Retinal pigment epithelial cell (primary cell): ENCODE data around the gene ITGA11.

Experiments used
- DNase-seq: peaks from one replicate; pipeline ENCODE4 v3.0.0-alpha.2; 2010; ENCODE audit warnings: low read depth
- H3K4me3 ChIP-seq: 2 replicates; pipeline ENCODE4 v1.5.1; 2011; ENCODE audit warnings: mild to moderate bottlenecking, low read length, control low read depth, moderate library complexity
- CTCF ChIP-seq: conservative IDR thresholded peaks from 2 replicates; pipeline ENCODE4 v1.5.1; 2011; ENCODE audit warnings: low read depth, low read length, control low read depth, inconsistent platforms

The ITGA11 gene

GRCh38 chr15:68464448-68465090, 32.6 kb upstream of the ITGA11 start:
- H3K4me3 ChIP-seq, result no peak overlapping the region
- no peak for DNase-seq
- no peak for TF ChIP-seq CTCF

GRCh38 chr15:68463996-68464395, 32.0 kb upstream of the ITGA11 start:
- no peak overlapping the region for H3K4me3 ChIP-seq
- DNase-seq, result no peak

GRCh38 chr15:68463444-68463843, 31.5 kb upstream of the ITGA11 start:
- DNase-seq, result no peak
- H3K4me3 ChIP-seq, result no peak overlapping the region
- TF ChIP-seq CTCF, result no peak

More at GRCh38 chr15:68463996-68464395, 32.0 kb upstream of the ITGA11 start:
- TF ChIP-seq CTCF, result no peak

- DNase-seq, result no peak
- no peak overlapping the region for H3K4me3 ChIP-seq
- TF ChIP-seq CTCF, result no peak
Measured at GRCh38 chr15:68460166-68460565, 28.2 kb upstream of the ITGA11 start.

- no peak for TF ChIP-seq CTCF
- H3K4me3 ChIP-seq, result no peak overlapping the region
- no peak for DNase-seq
Measured at GRCh38 chr15:68450192-68450591, 18.2 kb upstream of the ITGA11 start.

- DNase-seq, result no peak
- TF ChIP-seq CTCF, result no peak
- no peak overlapping the region for H3K4me3 ChIP-seq
Measured at GRCh38 chr15:68449389-68449788, 17.4 kb upstream of the ITGA11 start.

- no peak overlapping the region for H3K4me3 ChIP-seq
Measured at GRCh38 chr15:68447976-68448755, 16.2 kb upstream of the ITGA11 start.

More at GRCh38 chr15:68447976-68448755, 16.2 kb upstream of the ITGA11 start:
- no peak for DNase-seq
- no peak for TF ChIP-seq CTCF
